ENCODE data around the gene GRM4.
"Not testable (repeated sequence)": the region's sequence is repeated elsewhere in the genome, so short reads cannot be mapped to it uniquely, and the experiment has no call there.

Gene GRM4

DNA sequence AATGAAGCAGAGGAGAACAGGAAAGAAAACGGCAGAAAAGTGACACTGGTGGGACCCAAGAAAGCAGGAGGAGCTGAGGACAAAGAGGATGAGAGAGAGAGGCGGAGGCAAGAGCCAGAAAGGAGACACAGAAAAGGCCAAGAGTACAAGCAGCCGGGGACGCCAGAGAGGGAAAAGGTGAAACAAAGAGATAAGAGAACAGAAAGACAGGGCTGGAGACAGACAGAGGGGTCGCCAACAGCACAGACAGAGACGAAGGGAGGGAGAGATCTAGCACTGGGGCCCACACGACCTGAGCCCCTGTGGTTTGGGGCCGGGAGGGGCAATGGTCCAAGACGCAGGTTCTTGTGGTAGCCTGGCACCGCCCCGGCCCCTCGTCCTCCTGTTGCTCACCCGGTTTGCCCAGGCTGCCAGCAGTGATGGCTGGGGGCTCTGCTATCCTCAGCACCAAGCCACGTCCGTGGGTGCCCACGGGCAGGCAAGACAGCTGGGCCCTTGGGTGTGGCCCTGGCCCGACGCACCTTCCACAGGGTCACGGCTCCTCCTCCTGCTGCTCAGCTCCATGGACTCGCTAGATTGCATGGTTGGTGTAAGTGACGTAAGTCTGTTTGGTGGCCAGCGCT lies 123.5 kb downstream of the GRM4 start:
- no peak for DNase-seq (ENCODE audit: low read depth)

- DNase-seq (ENCODE audit: low read depth): no peak
Observed at GRCh38 chr6:34021554-34022190, 124.2 kb downstream of the GRM4 start.

GRCh38 chr6:34020807-34021553 lies 124.9 kb downstream of the GRM4 start:
- no peak for DNase-seq (ENCODE audit: low read depth)

- DNase-seq (ENCODE audit: low read depth): no peak
Observed at GRCh38 chr6:34020278-34020677, 125.6 kb downstream of the GRM4 start.

DNA sequence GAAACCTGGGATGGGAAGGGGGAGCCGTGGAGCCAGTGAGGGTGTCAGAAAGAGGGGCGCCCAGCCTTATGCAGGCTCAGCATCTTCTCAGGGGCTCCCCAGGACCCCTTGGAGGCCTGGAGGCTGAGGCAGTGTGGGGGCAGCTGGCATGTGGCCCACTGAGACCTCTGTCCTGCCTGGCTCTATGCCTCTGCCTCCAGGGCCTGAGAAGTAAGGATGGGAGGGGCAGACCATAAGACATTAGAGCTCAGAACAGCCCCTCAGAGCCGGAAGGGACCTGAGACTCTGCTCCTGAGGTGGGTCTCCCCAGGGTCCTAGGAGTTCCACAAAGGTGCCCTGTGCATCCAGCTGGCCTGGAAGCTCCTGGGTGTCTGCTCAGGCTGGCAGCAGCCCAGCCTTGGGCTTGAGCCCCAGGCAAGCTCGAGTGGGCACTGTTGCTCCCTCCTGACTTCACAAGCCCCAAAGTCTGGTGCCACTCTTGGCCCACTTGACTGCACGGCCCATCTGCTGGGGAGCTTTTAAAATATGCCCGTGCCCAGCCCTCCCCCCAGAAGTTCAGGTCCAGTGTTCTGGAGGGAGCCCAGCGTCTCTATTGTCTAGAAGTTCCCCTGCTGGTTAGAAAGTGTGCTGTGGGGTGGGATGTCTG lies 126.8 kb downstream of the GRM4 start:
- DNase-seq (ENCODE audit: low read depth): no peak

GRCh38 chr6:34018026-34018425 lies 127.9 kb downstream of the GRM4 start:
- no peak for DNase-seq (ENCODE audit: low read depth)

- no peak for DNase-seq (ENCODE audit: low read depth)
Observed at GRCh38 chr6:34017106-34017805, 128.6 kb downstream of the GRM4 start.

DNA sequence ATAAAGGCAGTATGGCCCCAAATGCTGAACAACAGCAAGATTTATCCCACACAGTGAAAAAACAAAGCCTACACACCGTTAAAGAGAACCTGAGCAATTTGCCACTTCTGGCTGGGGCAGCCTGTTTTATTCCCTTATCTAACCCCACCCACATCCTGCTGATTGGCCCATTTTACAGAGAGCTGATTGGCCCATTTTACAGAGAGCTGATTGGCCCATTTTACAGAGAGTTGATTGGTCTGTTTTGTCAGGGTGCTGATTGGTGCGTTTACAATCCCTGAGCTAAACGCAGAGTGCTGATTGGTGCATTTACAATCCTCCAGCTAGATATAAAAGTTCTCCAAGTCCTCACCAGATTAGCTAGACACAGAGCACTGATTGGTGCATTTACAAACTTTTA lies 129.3 kb downstream of the GRM4 start:
- DNase-seq (ENCODE audit: low read depth): not testable (repeated sequence)

- no peak for DNase-seq (ENCODE audit: low read depth)
Observed at GRCh38 chr6:34015586-34015985, 130.3 kb downstream of the GRM4 start.

GRCh38 chr6:34011264-34011663 lies 134.6 kb downstream of the GRM4 start:
- DNase-seq (ENCODE audit: low read depth): no peak

- no peak for DNase-seq (ENCODE audit: low read depth)
Observed at GRCh38 chr6:34005901-34006531, 139.9 kb downstream of the GRM4 start.

DNA sequence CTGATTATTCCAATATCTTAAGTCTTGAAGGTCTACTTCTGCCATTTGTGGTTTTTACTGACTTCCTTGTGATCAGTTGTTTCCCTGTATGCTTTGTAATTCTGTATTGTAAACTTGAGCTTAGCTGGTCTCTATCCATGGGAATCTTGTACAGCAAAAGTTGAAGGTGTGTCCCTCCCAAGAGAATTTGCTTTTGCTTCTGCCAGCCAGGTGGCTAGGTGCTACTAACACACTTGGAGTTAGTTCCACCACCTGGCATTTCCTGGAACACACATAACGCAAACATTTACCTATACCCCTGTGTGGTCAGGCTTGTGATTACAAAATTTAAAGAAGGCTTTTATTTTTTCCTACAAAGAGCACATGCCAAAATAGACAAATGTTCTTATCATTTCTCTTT lies 141.2 kb downstream of the GRM4 start:
- no peak for DNase-seq (ENCODE audit: low read depth)

- no peak for DNase-seq (ENCODE audit: low read depth)
Observed at GRCh38 chr6:34003962-34004361, 141.9 kb downstream of the GRM4 start.

GRCh38 chr6:34001706-34002621 lies 143.9 kb downstream of the GRM4 start:
- DNase-seq (ENCODE audit: low read depth): no peak

GRCh38 chr6:34000281-34000680 lies 145.6 kb downstream of the GRM4 start:
- DNase-seq (ENCODE audit: low read depth): no peak

GRCh38 chr6:33999567-33999966 lies 146.3 kb downstream of the GRM4 start:
- DNase-seq (ENCODE audit: low read depth): no peak

DNA sequence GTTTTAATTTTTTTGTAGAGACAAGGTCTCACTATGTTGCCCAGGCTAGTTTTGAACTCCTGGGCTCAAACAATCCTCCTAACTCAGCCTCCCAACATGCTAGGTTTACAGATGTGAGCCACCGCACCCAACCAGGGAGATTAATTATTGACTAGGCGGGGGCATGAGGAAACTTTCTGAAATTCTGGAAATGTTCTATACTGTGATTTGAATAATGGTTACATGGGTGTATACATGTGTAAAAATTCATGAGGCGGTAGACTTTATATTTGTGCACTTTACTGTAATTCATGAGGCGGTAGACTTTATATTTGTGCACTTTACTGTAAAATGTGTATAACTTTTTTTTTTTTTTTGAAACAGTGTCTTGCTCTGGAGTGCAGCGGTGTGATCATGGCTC lies 147.2 kb downstream of the GRM4 start:
- DNase-seq (ENCODE audit: low read depth): no peak

DNA sequence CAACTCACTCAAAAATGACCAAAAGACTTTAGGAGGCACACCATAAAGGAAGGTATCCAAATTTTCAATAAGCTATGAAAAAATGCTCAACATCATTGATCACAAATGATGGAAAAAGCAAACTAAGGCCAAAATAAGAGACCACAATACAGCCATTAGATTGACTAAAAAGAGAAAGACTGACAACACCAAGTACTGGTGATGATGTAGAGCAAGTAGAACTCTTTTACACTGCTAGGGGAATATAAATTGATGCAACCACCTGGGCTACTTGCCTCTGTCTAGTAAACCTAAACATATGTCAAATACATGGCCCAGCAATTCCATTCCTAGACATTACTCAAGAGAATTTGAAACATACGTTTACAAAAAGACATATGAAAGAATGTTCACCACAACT lies 148.6 kb downstream of the GRM4 start:
- no peak for DNase-seq (ENCODE audit: low read depth)

- no peak for DNase-seq (ENCODE audit: low read depth)
Observed at GRCh38 chr6:33996120-33996475, 149.8 kb downstream of the GRM4 start.

- DNase-seq (ENCODE audit: low read depth): no peak
Observed at GRCh38 chr6:33995309-33996119, 150.4 kb downstream of the GRM4 start.
